GM18861 (cell line): ENCODE data around the gene HLA-A.
"Not testable (repeated sequence)": the region's sequence is repeated elsewhere in the genome, so short reads cannot be mapped to it uniquely, and the experiment has no call there.

Source experiments
- ATAC-seq: cut with Tn5 transposase; IDR thresholded peaks from one replicate; pipeline ENCODE4 v1.9.1; 2021; ENCODE audit not compliant: unreplicated experiment

Gene HLA-A

GRCh38 chr6:29958921-29959320, 16.6 kb downstream of the HLA-A start:
- no peak for ATAC-seq

- ATAC-seq, result no peak
These were observed 17.1 kb downstream of the HLA-A start for GRCh38 chr6:29959467-29959866.

- ATAC-seq, result no peak
These were observed 19.6 kb downstream of the HLA-A start for GRCh38 chr6:29961966-29962365.

- not testable (repeated sequence) for ATAC-seq
These were observed 21.4 kb downstream of the HLA-A start for GRCh38 chr6:29963697-29964096.

GRCh38 chr6:29964518-29964886, 22.2 kb downstream of the HLA-A start:
- ATAC-seq, result no peak

GRCh38 chr6:29964887-29965562, 22.7 kb downstream of the HLA-A start:
- ATAC-seq, result peak; percentile 86

- no peak for ATAC-seq
These were observed 23.2 kb downstream of the HLA-A start for GRCh38 chr6:29965563-29965872.

- ATAC-seq, result peak; percentile 38
These were observed 23.7 kb downstream of the HLA-A start for GRCh38 chr6:29965873-29966601.

GRCh38 chr6:29967379-29968010, 25.2 kb downstream of the HLA-A start:
- ATAC-seq, result no peak

GRCh38 chr6:29968130-29968529, 25.8 kb downstream of the HLA-A start:
- no peak for ATAC-seq

GRCh38 chr6:29968905-29969304, 26.6 kb downstream of the HLA-A start:
- ATAC-seq, result no peak

- ATAC-seq, result no peak
These were observed 28.4 kb downstream of the HLA-A start for GRCh38 chr6:29970711-29971110.

- ATAC-seq, result no peak
These were observed 32.7 kb downstream of the HLA-A start for GRCh38 chr6:29974901-29975560.

- no peak for ATAC-seq
These were observed 33.2 kb downstream of the HLA-A start for GRCh38 chr6:29975561-29975907.

- no peak for ATAC-seq
These were observed 33.9 kb downstream of the HLA-A start for GRCh38 chr6:29976253-29976587.

GRCh38 chr6:29976588-29977424, 34.5 kb downstream of the HLA-A start:
- ATAC-seq, result peak; percentile 40

- no peak for ATAC-seq
These were observed 35.0 kb downstream of the HLA-A start for GRCh38 chr6:29977425-29977727.

GRCh38 chr6:29980013-29980412, 37.7 kb downstream of the HLA-A start:
- ATAC-seq, result not testable (repeated sequence)

GRCh38 chr6:29980511-29980910, 38.2 kb downstream of the HLA-A start:
- ATAC-seq, result no peak

GRCh38 chr6:29981211-29981812, 39.0 kb downstream of the HLA-A start:
- ATAC-seq, result no peak

- no peak for ATAC-seq
These were observed 39.8 kb downstream of the HLA-A start for GRCh38 chr6:29982097-29982496.
